Hematopoietic multipotent progenitor cell treated with erythropoietin and hydrocortisone succinate and interleukin-3 and kit ligand, for 4 days (in vitro differentiated cells): ENCODE data around the gene DKKL1.

Experiments used
- DNase-seq: peaks from one replicate; pipeline ENCODE4 v3.0.0-alpha.2; 2015

DKKL1 gene

GRCh38 chr19:49422407-49423070, 58.9 kb downstream of the DKKL1 start:
- peak; percentile 73 for DNase-seq

GRCh38 chr19:49423071-49423984, 59.7 kb downstream of the DKKL1 start, which contains the start of gene PTH2:
PTH2 (minus strand) TSS chr19:49423441; CDS start chr19:49423339, 102 bp downstream.
- no peak for DNase-seq

- DNase-seq: no peak
Measured at GRCh38 chr19:49423985-49424303, 60.3 kb downstream of the DKKL1 start.
